A549 (cell line): ENCODE measurements around the gene CXXC5.

Experiments used
- CTCF ChIP-seq: fragments of >200 bp; sonication (Bioruptor Twin); formaldehyde crosslinking; IDR thresholded peaks from 3 replicates; pipeline ENCODE4 v1.5.1; 2016
- EP300 ChIP-seq, 2 experiments: fragments of >200 bp; sonication (Bioruptor Twin); formaldehyde crosslinking; IDR thresholded peaks; 2 replicates in 1 of 2; 3 replicates in 1 of 2; pipeline ENCODE4 v1.6.1; 2016 to 2017
- FOSL2 ChIP-seq, 2 experiments: fragments of 450-650 bp in 1 of 2; fragments of >200 bp in 1 of 2; sonication (Bioruptor Twin) in 1 of 2; formaldehyde crosslinking; IDR thresholded peaks; 2 replicates each; pipeline versions ENCODE4 v1.5.0 to v1.6.1; 2016 to 2020; ENCODE audit warnings: mild to moderate bottlenecking in 1 of 2, moderate library complexity in 1 of 2
- MYC ChIP-seq: IDR thresholded peaks from 2 replicates; pipeline ENCODE4 v1.6.1; 2012; ENCODE audit warnings: mild to moderate bottlenecking, inconsistent platforms, low read length, improper control_type of control experiment, borderline replicate concordance
- NR3C1 ChIP-seq: fragments of >200 bp; sonication (Bioruptor Twin); formaldehyde crosslinking; IDR thresholded peaks from 3 replicates; pipeline ENCODE4 v1.6.1; 2017
- POLR2A ChIP-seq: IDR thresholded peaks from 2 replicates; pipeline ENCODE4 v1.6.1; 2012; ENCODE audit warnings: mild to moderate bottlenecking, low read length
- POLR2AphosphoS2 ChIP-seq: conservative IDR thresholded peaks from 2 replicates; pipeline ENCODE4 v1.6.1; 2012; ENCODE audit warnings: low read length, improper control_type of control experiment, inconsistent platforms
- RAD21 ChIP-seq, 2 experiments: fragments of >200 bp in 1 of 2; sonication (Bioruptor Twin) in 1 of 2; formaldehyde crosslinking in 1 of 2; IDR thresholded peaks in 1 of 2; conservative IDR thresholded peaks in 1 of 2; 2 replicates in 1 of 2; 3 replicates in 1 of 2; pipeline ENCODE4 v1.6.1; 2012 to 2018; ENCODE audit warnings: inconsistent platforms in 1 of 2
- REST ChIP-seq: fragments of 200-600 bp; sonication (generic); IDR thresholded peaks from 2 replicates; pipeline ENCODE4 v1.6.1; 2016; ENCODE audit warnings: antibody characterized with exemption, mild to moderate bottlenecking, moderate library complexity
- ZSCAN20 ChIP-seq: fragments of 250-450 bp; sonication (Bioruptor Pico); IDR thresholded peaks from 2 replicates; pipeline ENCODE4 v1.8.0; 2022; ENCODE audit warnings: mild to moderate bottlenecking, moderate library complexity

- TF ChIP-seq POLR2A (no peak), ZSCAN20 (CRISPR knock-in tag) (no peak), RAD21 (conservative IDR thresholded peaks at IDR 0.05 in 1 of 2, IDR thresholded peaks at IDR 0.05 in 1 of 2) (no peak), EP300 (IDR thresholded peaks at IDR 0.05) (no peak), MYC (no peak), CTCF (no peak), REST (no peak), FOSL2 (IDR thresholded peaks at IDR 0.05) (no peak), FOSL2 (CRISPR knock-in tag; IDR thresholded peaks at IDR 0.05) (no peak), POLR2AphosphoS2 (no peak), NR3C1 (no peak)
Measured at GRCh38 chr5:139651043-139651834, 3.1 kb downstream of the CXXC5 start.
